GM18868 (cell line): ENCODE measurements around the gene CLASP1.
A peak's percentile ranks its signal among the peaks of the same experiment; 100 is the strongest.

ENCODE experiments used
- ATAC-seq: cut with Tn5 transposase; IDR thresholded peaks from one replicate; pipeline ENCODE4 v1.9.1; 2021; ENCODE audit warnings: mild to moderate bottlenecking, moderate library complexity; ENCODE audit not compliant: unreplicated experiment

The CLASP1 gene

DNA sequence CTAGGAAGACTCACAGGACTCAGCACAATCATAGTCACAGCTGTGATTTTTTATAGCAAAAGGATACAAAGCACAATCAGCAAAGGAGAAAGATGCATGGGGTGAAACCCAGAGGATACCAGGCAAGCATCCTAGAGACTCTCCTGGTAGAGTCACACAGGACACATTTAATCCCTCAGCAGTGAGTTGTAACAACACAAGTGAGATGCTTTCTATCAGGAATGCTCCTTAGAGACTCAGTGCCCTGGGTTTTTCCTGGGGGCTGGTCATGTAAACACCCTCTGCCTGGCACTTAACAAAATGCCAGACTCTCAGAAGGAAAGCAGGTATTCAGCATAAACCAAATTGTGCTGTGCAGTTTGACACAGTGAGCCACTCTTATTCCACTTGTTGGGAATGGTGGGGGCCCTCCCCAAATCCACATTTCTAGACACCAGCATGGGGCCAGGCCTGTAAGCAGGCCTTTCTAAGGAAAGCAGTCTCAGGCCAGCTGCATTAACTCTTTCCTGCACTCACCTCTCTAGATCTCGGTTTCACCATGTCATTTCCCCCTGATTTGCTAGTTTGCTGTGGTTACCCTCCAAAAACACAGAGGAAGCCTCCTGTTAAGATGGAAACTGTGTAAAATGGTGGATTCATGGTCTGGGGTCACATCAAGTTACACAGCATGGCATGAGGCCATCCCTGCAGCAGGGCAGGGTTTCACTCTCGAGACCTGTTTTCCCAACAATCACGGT, 135.5 kb downstream of the CLASP1 start:
- ATAC-seq: no peak

DNA sequence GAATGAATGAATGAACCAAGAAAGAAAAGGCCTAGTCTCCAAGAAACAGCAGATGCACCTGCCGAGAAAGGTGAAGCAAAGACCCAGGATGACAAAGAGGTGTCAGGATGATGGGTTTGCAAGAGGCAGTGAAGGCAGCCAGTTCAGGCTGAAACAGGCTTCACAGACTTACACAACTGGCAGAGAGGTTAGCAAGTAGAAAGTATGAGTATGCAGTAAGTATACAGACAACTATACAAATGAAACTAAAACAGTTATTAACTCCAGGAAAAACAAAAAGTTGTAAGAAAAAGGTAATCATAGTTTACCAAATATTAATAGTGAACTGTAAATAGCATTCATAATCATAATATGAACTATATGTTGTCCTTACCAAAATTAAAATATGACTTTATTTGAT, 138.4 kb downstream of the CLASP1 start:
- ATAC-seq: no peak

DNA sequence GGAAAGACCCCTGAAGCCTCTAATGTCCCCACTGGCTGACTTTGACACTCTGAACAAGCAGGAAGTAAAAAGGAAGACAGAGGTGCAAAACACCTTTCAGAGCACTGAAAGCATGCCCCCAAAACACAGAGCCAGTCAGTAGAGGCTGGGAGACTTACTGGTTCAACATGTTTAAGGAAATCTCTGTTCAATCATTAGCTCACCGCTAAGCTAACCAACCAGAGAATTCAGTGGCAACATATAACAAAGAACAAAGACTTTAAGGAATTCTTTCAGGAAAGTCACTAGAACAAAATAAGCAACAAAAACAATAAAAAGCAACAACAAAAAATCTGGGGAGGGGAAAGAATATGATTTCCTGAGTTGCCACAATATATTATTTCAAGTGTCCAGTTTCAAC, 142.6 kb downstream of the CLASP1 start:
- ATAC-seq: no peak

DNA sequence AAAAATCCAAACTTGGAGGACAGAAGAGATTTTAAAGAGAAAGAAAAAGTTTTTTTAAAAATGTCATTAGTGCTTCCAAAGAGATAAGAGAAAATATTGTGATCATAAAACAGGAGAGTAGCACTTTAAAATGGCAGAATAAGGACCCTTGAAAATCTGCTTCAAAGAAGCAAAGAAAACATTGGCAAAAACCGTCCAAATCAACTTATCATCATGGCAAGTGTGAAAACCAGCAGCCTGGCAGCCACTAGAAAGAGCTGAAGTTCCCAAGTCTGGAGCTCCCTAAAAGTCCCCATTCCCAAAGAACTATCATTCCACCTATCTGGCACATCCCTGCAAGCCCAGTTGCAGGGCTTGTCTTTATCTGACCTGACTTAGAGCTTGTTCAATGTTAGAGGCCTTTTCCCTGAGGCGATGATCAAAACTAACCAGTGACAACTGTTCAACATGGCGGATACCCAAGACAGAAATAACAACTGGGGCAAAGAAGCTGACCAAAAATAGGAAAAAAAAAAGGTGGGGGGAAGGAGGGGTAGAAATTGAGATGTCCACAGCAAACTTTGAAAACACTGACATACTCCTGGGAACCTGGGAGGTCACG, 143.2 kb downstream of the CLASP1 start:
- ATAC-seq: no peak

DNA sequence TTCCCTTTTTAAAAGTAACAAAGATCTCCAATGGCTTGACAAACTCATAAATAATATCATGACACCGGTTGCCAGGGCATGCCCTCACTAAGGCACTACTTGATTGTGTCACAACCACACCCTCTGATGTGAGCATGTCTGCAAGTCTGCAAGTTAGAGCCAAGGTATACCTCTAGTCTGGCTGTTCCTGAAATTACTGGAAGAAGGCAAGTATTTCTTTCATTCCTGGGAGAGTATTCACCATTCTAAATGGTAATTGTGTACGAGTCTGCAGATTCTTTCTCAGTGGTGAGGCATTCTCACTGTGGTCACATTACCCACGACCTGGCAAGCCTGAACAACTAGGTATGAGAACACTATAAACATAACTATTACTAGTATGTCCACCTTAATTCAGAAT, 144.3 kb downstream of the CLASP1 start:
- ATAC-seq: no peak

DNA sequence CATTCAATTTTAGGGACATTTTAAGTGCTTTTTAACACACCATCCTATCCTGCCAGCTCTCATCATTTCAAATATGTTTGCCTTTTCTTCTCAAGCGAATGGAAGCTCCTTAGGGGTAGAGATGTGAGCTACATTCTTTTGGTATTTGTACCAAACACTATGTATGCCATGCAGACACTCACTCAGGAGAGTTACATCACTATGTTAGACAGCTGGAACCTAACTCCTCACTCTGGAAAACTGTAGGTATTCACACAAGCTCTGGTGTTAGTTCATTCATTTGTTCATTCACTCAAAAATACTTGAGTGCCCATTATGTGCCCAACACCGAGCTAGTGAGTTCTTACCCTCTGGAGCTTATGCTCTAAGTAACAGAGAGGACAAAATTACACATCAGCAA, 144.9 kb downstream of the CLASP1 start:
- ATAC-seq: no peak

DNA sequence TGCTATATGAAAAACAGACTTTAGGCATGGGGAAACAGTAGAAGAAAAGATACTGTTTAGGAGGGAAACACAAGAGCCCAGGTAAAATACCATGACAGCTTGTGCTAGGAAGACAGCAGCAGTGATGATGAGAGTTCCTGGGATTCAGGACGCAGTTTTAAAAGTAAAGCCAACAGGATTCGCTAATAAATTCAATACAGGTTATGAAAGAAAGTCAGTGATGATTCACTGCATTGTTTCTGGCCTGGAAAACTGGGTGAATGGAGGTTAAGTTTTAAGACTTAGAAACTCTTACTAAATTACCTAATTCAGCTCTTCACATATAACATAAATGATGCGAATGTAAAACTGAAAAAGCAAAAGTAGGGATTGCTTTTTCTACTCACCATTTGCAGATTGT, 146.5 kb downstream of the CLASP1 start:
- ATAC-seq: no peak

DNA sequence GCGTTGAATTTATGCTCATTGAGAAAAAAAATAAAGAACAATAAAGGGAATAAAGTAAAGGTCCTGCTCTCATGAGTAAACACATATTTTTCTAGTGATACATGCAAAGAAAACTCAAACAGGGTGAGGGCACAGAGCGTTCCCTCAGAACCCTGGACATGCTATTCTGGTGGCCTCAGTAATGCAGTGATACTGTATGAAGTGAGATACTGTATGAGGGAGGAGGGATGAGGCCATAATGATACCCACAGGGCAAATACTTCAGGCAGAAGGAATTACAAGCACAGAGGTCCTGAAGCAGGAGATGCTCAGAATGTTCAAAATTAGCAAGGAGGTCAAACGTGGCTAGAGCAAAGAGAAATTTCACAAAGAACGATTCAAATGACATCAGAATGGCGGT, 147.0 kb downstream of the CLASP1 start:
- no peak for ATAC-seq

DNA sequence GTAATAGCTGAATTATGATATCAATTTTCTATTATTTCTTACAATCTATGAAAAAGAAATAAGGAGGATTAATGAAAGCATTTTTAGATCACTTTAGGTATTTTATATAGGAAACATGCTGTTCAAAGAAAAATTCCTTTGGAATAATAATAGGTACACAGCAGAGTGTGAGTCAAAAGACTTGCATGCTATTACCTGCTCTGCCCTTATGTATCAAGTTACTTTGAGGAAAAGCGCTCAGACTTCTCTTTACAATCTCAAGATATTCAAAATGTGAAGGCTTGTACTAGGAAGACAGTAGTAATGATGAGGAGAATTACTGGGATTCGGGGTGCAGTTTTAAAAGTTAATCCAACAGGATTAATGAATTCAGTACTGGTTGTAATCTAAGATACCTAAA, 147.7 kb downstream of the CLASP1 start:
- no peak for ATAC-seq

DNA sequence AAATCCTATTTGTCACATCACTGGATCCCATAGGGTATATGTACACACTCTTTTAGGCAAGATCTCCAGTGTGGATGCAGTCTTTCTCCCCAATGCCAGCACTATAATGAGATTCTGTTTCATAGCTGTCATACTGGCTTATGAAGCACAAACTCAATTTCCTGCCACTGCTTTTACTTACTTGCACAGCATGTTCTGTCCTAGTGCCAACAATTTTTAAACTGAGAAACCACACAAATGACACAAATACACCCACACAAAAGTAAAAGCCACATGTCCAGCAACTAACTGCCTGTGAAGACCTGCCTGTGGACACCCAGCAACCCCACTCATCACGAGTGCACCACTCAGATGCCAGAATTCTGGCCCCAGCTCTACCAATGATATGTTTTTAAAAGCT, 148.2 kb downstream of the CLASP1 start:
- no peak for ATAC-seq

DNA sequence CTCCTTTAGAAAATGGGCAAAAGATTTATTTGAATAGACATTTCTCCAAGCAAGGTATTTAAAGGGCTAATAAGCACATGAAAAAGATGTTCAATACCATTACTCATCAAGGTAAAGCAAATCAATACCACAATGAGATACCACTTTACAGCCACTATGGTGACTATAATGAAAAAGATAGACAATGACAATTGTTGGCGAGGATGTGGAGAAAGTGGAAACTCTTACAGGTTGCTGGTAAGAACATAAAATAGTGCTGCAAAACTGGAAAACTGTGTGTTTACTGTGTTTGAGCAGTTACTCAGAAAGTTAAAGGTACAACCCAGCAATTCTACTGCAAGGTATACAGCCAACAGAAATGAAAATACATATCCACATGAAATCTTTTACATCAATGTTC, 150.5 kb downstream of the CLASP1 start:
- no peak for ATAC-seq

DNA sequence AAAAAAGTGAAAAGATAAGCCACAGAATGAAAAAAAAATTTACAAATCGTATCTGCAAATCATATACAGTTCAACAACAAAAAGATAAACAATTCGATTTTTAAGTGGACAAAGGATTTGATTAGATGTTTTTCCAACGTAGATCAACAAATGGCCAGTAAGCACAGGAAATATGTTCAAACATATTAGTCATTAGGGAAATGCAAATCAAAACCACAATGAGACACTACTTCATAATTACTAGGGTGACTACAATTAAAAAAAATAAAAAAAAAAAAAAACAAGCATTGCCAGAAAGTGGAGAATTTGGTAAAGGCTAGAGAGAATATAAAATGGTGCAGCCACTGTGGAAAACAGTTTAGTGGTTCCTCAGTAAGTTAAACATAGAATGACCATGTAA, 156.9 kb downstream of the CLASP1 start:
- ATAC-seq: no peak

DNA sequence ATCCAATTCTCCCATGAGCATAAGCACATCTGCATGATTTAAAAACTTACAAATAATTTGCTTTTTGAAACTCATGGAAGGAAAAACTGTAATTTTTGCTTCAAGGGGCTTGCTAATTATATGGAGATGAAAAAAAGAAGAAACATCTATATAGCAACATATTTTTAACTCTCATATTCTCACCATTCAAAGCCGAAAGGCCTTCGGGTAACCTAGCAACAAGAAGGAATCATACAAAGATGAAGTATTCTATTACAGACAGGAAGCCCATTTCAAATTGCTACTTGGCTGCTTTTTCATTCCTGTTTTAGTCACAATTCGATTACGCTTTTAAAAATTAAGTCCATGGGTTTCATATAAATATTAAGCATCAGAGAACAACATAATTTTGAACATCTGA, 157.7 kb downstream of the CLASP1 start:
- no peak for ATAC-seq

DNA sequence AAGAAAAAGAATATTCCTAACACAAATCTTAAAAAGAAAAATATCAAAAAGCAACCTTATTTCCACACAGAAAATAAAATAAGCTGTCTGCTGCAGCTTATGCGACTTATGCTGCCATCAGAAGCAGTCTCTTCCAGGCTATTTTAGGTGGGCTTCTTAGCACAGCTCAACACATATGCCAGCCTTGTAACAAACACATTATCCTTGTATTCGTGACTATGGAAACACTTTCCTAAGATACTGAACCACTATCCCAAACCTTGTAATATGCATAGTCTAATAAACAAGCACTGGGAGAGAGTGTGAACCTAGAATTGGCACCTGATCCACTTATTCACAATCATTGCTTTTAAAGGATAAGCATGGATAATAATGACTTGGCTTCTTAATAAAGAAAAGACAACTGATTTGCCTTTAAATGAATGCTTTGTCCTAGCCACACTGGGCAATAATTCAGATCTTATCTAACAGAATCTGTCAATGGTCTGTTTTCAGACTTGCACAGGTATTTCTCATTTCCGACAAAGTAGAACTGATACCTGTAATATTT, 158.6 kb downstream of the CLASP1 start:
- no peak for ATAC-seq

DNA sequence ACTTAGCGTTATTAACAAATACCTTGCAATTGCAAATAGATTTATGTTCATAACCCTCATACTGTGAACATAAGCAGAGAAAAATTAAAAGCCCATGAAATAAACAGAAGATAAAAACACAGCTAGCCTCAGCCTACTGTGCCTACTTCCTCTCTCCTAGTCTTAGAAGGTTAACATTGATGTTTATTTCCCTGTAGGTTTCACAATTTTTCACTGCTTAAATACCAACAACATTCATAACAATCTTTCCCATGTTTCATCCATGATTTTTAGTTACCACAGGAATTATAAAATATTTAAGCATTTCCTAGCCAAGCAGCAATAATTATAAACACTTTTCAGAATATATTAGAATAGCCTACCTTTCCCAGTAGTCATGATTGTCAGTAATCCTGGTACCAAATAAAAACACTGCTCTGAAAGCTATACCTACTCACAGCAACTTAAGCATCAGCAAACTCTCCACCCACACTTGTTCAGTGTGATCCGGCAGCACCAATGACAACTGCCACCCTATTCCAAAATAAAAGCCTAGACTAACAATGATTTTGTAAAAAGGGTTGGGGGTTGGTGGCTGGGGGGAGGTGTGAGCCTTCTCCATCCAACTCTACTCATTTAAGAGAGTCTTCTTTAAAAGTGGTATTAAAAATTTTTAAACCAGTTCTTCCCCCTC, 159.2 kb downstream of the CLASP1 start:
- no peak for ATAC-seq

DNA sequence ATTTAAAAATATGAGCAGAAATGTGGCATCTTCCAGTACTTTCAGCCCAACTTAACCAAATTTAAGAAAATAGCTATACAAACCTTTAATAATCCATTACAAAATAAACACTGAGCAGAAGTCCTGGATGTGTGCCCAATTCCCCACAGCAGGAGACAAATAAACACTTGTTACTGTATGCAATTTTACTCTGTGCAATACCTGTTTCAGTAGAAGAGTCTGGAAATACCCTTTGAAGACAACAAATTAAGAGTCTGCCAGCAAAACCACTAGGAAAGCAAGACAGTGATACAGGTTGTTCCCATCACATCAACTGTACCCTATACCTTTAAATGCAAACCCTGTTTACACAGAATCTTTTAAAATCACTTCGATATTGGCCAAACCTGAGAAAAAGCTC, 160.0 kb downstream of the CLASP1 start:
- ATAC-seq: peak; percentile 91

DNA sequence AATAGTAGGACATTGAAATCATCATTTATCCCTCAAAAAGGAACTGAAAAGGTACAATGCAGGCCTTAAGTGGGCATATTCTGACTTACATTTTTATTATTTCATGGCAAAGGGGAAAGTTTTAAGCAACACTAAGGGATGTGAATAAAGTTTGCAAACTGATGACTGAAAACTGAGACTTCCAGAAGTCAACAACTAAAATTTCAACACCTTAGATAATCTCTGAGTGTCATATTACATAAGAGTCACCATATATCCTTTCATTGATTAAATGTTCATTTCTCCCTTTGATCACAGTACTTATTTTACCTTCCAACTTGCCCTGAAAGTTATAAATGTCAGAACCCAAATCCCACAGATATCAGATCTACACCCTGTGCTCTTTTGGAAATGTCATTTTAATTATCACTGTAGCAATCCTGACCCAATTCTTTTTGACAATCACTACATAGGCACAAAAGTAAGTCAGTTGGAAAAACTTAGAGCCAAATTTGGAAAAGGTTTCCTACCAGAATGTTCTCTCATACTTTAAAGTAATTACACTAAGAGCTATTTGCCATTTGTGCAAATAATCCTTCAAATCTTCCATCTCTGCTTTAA, 163.0 kb downstream of the CLASP1 start:
- no peak for ATAC-seq

DNA sequence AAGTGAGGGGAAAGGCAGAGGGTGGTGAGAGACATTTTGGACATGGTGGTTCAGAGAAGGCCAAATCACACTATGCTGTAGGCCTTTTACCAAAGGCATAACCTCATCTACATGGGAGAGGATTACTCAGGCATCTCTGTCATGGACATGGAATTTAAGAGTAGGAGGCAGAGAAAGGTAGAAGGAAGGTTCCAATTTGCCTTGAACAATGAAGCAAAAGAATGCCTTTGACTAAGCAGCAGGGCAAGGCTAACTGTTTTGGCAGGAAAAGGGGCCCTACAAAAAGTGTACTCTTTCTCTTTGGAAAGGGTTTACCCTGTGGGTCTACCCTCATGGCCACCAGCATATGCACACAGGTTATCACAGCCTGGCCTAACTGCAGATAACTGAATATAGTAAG, 164.2 kb downstream of the CLASP1 start:
- ATAC-seq: no peak

DNA sequence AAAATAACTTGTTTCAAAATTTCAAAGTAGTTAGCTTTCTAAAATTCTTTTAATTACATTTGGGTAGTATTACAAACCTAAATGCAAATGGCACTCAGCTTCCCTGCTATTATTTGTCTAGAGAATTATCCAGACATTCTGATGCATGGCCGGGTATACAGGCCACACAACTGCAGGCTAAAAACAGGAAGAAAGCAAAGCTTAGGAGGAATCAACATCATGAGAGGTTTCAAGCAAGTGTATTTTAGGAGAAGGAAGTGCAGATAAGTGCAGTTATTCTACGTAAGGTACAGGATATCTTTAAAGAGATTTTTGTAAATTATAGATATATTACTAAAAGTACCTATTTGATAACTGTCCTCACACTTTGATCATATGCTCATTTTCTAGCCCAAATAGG, 165.4 kb downstream of the CLASP1 start:
- no peak for ATAC-seq

DNA sequence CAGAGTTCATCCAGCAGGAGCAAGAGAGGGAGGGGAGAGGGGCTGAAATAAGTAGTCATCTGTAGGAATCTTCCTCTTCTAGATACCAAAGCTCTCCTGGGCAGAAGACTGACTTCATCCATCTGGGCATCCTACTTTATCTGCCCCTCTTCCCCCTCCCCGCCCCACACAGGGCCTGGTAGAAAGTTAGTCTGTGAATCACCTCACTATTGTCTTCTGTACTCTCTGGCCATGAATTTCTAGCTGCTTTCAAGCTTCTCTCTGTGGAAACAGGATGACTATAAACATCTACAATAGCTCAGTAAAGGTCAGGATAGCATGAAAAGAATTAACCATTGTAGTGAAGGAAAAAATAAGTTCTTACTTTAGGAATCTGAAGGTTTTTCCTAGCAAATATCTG, 166.2 kb downstream of the CLASP1 start:
- ATAC-seq: no peak

DNA sequence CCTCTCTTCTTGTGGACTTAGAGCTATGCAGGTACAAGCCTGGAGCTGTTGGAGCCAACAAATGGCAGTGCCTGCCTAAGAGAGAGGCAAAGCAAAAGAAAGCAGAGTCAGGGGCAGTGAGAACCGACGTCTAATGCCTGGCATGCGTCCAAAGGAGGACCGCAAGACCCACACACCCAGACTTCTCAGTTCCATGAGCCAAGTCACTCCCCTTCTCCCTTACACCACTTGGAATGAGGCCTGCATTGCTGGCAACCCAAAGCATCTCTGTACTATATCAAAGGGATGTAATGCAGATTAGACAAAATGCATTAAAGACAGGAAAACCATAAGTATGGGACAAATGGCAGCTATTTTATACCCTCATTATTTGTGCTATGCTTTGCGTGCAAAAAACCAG, 168.4 kb downstream of the CLASP1 start:
- ATAC-seq: no peak
